Stomach (tissue), 4 donors: Measurements from ENCODE around the gene DLG5.

ENCODE experiments used
- POLR2AphosphoS5 ChIP-seq, 3 donors: sonication (generic); formaldehyde crosslinking; IDR thresholded peaks; one replicate each; pipeline ENCODE4 v1.6.1; 2016; ENCODE audit warnings: antibody characterized with exemption in 3 of 3
- TF ChIP-seq, protein P1 (sequence below), 7 experiments: fragments of 450-650 bp in 4 of 7; fragments of 200-600 bp in 3 of 7; sonication (generic) in 3 of 7; IDR thresholded peaks; one replicate each; pipeline ENCODE4 v1.5.1; 2016 to 2019; ENCODE audit warnings: antibody characterized with exemption in 7 of 7, control low read depth in 2 of 7, mild to moderate bottlenecking in 1 of 7

DNA sequence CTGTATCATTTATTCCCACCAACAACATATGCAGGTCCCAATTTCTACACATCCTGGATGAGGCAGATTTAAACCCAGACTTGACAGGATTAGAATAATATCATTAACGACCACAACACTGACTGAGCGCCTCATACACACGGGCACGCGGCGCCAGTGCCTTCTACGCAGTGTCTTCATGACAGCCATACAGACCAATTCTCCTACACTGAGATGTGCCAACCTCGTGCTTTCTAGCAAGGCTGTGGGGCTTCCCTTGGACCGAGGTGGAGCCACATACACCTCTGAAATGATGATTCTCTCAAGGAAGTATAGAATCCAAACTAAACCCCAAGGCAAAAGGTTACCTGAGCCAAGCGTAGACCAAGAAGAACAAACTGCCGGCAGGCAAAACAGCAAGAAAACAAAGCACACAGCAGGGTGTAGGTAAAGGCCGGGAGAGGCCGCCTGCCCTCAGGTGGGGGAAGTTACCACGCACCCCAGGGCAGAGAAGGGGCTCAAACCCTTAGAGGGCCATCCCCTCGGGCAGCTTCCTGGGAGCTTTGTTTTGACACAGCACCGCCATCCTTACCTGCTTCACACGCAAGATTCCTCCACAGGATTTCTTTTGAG lies 75.8 kb downstream of the DLG5 start:
- TF ChIP-seq, protein P1, sequence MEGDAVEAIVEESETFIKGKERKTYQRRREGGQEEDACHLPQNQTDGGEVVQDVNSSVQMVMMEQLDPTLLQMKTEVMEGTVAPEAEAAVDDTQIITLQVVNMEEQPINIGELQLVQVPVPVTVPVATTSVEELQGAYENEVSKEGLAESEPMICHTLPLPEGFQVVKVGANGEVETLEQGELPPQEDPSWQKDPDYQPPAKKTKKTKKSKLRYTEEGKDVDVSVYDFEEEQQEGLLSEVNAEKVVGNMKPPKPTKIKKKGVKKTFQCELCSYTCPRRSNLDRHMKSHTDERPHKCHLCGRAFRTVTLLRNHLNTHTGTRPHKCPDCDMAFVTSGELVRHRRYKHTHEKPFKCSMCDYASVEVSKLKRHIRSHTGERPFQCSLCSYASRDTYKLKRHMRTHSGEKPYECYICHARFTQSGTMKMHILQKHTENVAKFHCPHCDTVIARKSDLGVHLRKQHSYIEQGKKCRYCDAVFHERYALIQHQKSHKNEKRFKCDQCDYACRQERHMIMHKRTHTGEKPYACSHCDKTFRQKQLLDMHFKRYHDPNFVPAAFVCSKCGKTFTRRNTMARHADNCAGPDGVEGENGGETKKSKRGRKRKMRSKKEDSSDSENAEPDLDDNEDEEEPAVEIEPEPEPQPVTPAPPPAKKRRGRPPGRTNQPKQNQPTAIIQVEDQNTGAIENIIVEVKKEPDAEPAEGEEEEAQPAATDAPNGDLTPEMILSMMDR (IDR thresholded peaks at IDR 0.05) = no peak
- no peak for TF ChIP-seq POLR2AphosphoS5 (IDR thresholded peaks at IDR 0.05)
